GM10248 (cell line): ENCODE data around the gene NTNG1.
"Not testable (repeated sequence)": the region's sequence is repeated elsewhere in the genome, so short reads cannot be mapped to it uniquely, and the experiment has no call there.

Experiments
- CTCF ChIA-PET: fragments of 300-600 bp; sonication (Branson Sonifier 250); formaldehyde crosslinking; extraction: SDS; loops from one replicate; lab custom pipeline; 2021; ENCODE audit warnings: antibody characterized with exemption; lab: Yijun Ruan, JAX
- POLR2A ChIA-PET: fragments of 350-650 bp; sonication (Branson Sonifier 250); formaldehyde crosslinking; extraction: SDS; loops from one replicate; lab custom pipeline; 2020; ENCODE audit warnings: antibody characterized with exemption; lab: Yijun Ruan, JAX
- DNase-seq: peaks from one replicate; pipeline ENCODE4 v3.0.0; 2012; ENCODE audit errors: extremely low spot score
- CTCF ChIP-seq: IDR thresholded peaks from 2 replicates; pipeline ENCODE4 v1.5.1; 2012; ENCODE audit warnings: mild to moderate bottlenecking, low read depth; ENCODE audit errors: extremely low read depth, missing control alignments, control extremely low read depth

The NTNG1 gene

GRCh38 chr1:107140703-107141490 lies at the start of gene NTNG1:
NTNG1 (plus strand) TSS chr1:107141039.
- CTCF ChIA-PET, result interaction anchor here (0.9 to 2.5 kb wide), 7 partner anchors 9 to 531 kb away, joined by 3 to 11 read pairs (median 3); no protein-coding TSS in a partner anchor
- DNase-seq, result peak; percentile 64
- no peak for TF ChIP-seq CTCF
- POLR2A ChIA-PET, result interaction anchor here (0.7 kb wide), 1 partner anchor 153 kb away, joined by 5 read pairs; no protein-coding TSS in a partner anchor

GRCh38 chr1:107091418-107091817 lies 49.4 kb upstream of the NTNG1 start:
- ChIA-PET CTCF (no interaction called here), POLR2A (no interaction called here)
- no peak for DNase-seq
- no peak for TF ChIP-seq CTCF

- CTCF ChIA-PET, POLR2A ChIA-PET, DNase-seq: not testable (repeated sequence)
Observed at GRCh38 chr1:107093395-107093794, 47.4 kb upstream of the NTNG1 start.

GRCh38 chr1:107095647-107096046 lies 45.2 kb upstream of the NTNG1 start:
- CTCF ChIA-PET, result interaction anchor here (1.0 kb wide), 1 partner anchor 47 kb away, joined by 3 read pairs; no protein-coding TSS in a partner anchor

GRCh38 chr1:107096690-107097089 lies 44.1 kb upstream of the NTNG1 start:
- CTCF ChIA-PET, result no interaction called here
- TF ChIP-seq CTCF, result no peak
- POLR2A ChIA-PET, result no interaction called here
- DNase-seq, result no peak

More at GRCh38 chr1:107095647-107096046, 45.2 kb upstream of the NTNG1 start:
- POLR2A ChIA-PET, result no interaction called here
- DNase-seq, result no peak
- no peak for TF ChIP-seq CTCF

- TF ChIP-seq CTCF, result no peak
- ChIA-PET POLR2A (interaction anchor here (0.7 kb wide), 1 partner anchor 67 kb away, joined by 4 read pairs; no protein-coding TSS in a partner anchor), CTCF (interaction anchor here (1.0 to 1.2 kb wide), 2 partner anchors 9 kb away, joined by 5 read pairs; no protein-coding TSS in a partner anchor)
- DNase-seq, result no peak
Observed at GRCh38 chr1:107098961-107099360, 41.9 kb upstream of the NTNG1 start.
